WTC11 (cell line): Measurements from ENCODE around the gene HOXD10. TPM values are rescaled to one million over a fixed set of nuclear protein-coding genes. Genes with fewer than 3 reads are reported as not detected.

Experiments
- ARID4B ChIP-seq: sonication (generic); formaldehyde crosslinking; IDR thresholded peaks from 2 replicates; pipeline ENCODE4 v1.8.0; 2023; ENCODE audit warnings: missing genetic modification reagents, mild to moderate bottlenecking, borderline replicate concordance
- ATF2 ChIP-seq: sonication (generic); formaldehyde crosslinking; IDR thresholded peaks from 2 replicates; pipeline ENCODE4 v1.8.1; 2022; ENCODE audit warnings: low read depth, missing genetic modification reagents, borderline replicate concordance
- CREM ChIP-seq: sonication (generic); formaldehyde crosslinking; IDR thresholded peaks from 2 replicates; pipeline ENCODE4 v1.8.1; 2022; ENCODE audit warnings: mild to moderate bottlenecking, missing genetic modification reagents, moderate library complexity
- MYBL2 ChIP-seq: sonication (generic); formaldehyde crosslinking; IDR thresholded peaks from 2 replicates; pipeline ENCODE4 v1.8.1; 2023; ENCODE audit warnings: mild to moderate bottlenecking, moderate library complexity, missing genetic modification reagents
- OVOL2 ChIP-seq: fragments of 250-450 bp; sonication (Bioruptor Pico); IDR thresholded peaks from 2 replicates; pipeline ENCODE4 v1.9.0; 2021; ENCODE audit warnings: mild to moderate bottlenecking, borderline replicate concordance
- PRRX2 ChIP-seq: fragments of 250-450 bp; sonication (Bioruptor Pico); IDR thresholded peaks from 2 replicates; pipeline ENCODE4 v1.8.0; 2021; ENCODE audit warnings: mild to moderate bottlenecking
- ZNF138 ChIP-seq: sonication (generic); formaldehyde crosslinking; conservative IDR thresholded peaks from 2 replicates; pipeline ENCODE4 v1.8.1; 2022; ENCODE audit warnings: mild to moderate bottlenecking, moderate library complexity, missing genetic modification reagents
- ZNF425 ChIP-seq: fragments of 250-450 bp; sonication (Bioruptor Pico); conservative IDR thresholded peaks from 2 replicates; pipeline ENCODE4 v1.9.0; 2021; ENCODE audit warnings: mild to moderate bottlenecking
- ZNF671 ChIP-seq: fragments of 250-450 bp; sonication (Bioruptor Pico); IDR thresholded peaks from 2 replicates; pipeline ENCODE4 v1.8.0; 2021; ENCODE audit warnings: mild to moderate bottlenecking
- total RNA-seq: library from RNA; stranded (reverse); gene quantifications from 3 replicates; pipeline ENCODE4 v1.2.3, GENCODE V29; 2021
- TF ChIP-seq, protein P1 (sequence below): sonication (generic); formaldehyde crosslinking; IDR thresholded peaks from 2 replicates; pipeline ENCODE4 v1.8.1; 2023; ENCODE audit warnings: mild to moderate bottlenecking, missing genetic modification reagents, borderline replicate concordance
- TF ChIP-seq, protein P2 (sequence below): fragments of 250-450 bp; sonication (Bioruptor Pico); IDR thresholded peaks from 2 replicates; pipeline ENCODE4 v1.9.0; 2021; ENCODE audit warnings: mild to moderate bottlenecking, borderline replicate concordance

Gene HOXD10
- total RNA-seq, 1 experiment from 2014 or later: not detected

GRCh38 chr2:176148751-176149421 is 32.3 kb downstream of the HOXD10 start (continued):
- TF ChIP-seq ARID4B (no peak), ATF2 (CRISPR knock-in tag) (no peak), CREM (CRISPR knock-in tag) (no peak), MYBL2 (CRISPR knock-in tag) (no peak), ZNF671 (no peak), PRRX2 (CRISPR knock-in tag) (no peak), ZNF425 (no peak), OVOL2 (CRISPR knock-in tag) (no peak), ZNF138 (CRISPR knock-in tag) (no peak)
- TF ChIP-seq, protein P1, sequence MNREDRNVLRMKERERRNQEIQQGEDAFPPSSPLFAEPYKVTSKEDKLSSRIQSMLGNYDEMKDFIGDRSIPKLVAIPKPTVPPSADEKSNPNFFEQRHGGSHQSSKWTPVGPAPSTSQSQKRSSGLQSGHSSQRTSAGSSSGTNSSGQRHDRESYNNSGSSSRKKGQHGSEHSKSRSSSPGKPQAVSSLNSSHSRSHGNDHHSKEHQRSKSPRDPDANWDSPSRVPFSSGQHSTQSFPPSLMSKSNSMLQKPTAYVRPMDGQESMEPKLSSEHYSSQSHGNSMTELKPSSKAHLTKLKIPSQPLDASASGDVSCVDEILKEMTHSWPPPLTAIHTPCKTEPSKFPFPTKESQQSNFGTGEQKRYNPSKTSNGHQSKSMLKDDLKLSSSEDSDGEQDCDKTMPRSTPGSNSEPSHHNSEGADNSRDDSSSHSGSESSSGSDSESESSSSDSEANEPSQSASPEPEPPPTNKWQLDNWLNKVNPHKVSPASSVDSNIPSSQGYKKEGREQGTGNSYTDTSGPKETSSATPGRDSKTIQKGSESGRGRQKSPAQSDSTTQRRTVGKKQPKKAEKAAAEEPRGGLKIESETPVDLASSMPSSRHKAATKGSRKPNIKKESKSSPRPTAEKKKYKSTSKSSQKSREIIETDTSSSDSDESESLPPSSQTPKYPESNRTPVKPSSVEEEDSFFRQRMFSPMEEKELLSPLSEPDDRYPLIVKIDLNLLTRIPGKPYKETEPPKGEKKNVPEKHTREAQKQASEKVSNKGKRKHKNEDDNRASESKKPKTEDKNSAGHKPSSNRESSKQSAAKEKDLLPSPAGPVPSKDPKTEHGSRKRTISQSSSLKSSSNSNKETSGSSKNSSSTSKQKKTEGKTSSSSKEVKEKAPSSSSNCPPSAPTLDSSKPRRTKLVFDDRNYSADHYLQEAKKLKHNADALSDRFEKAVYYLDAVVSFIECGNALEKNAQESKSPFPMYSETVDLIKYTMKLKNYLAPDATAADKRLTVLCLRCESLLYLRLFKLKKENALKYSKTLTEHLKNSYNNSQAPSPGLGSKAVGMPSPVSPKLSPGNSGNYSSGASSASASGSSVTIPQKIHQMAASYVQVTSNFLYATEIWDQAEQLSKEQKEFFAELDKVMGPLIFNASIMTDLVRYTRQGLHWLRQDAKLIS (CRISPR knock-in tag): no peak
- TF ChIP-seq, protein P2, sequence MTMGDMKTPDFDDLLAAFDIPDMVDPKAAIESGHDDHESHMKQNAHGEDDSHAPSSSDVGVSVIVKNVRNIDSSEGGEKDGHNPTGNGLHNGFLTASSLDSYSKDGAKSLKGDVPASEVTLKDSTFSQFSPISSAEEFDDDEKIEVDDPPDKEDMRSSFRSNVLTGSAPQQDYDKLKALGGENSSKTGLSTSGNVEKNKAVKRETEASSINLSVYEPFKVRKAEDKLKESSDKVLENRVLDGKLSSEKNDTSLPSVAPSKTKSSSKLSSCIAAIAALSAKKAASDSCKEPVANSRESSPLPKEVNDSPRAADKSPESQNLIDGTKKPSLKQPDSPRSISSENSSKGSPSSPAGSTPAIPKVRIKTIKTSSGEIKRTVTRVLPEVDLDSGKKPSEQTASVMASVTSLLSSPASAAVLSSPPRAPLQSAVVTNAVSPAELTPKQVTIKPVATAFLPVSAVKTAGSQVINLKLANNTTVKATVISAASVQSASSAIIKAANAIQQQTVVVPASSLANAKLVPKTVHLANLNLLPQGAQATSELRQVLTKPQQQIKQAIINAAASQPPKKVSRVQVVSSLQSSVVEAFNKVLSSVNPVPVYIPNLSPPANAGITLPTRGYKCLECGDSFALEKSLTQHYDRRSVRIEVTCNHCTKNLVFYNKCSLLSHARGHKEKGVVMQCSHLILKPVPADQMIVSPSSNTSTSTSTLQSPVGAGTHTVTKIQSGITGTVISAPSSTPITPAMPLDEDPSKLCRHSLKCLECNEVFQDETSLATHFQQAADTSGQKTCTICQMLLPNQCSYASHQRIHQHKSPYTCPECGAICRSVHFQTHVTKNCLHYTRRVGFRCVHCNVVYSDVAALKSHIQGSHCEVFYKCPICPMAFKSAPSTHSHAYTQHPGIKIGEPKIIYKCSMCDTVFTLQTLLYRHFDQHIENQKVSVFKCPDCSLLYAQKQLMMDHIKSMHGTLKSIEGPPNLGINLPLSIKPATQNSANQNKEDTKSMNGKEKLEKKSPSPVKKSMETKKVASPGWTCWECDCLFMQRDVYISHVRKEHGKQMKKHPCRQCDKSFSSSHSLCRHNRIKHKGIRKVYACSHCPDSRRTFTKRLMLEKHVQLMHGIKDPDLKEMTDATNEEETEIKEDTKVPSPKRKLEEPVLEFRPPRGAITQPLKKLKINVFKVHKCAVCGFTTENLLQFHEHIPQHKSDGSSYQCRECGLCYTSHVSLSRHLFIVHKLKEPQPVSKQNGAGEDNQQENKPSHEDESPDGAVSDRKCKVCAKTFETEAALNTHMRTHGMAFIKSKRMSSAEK: no peak
